SK-MEL-5 (cell line): ENCODE measurements around the gene CIAO2A. TPM values are rescaled to one million over a fixed set of nuclear protein-coding genes. Genes with fewer than 3 reads are reported as not detected.
"Not testable (repeated sequence)": the region's sequence is repeated elsewhere in the genome, so short reads cannot be mapped to it uniquely, and the experiment has no call there.

Experiments used
- DNase-seq: peaks from one replicate; pipeline ENCODE4 v3.0.0-alpha.2; 2016; ENCODE audit warnings: low read depth, low spot score
- in situ Hi-C: cut with HindIII; loops from 2 replicates; pipeline ENCODE4 v1.10.0; 2016; ENCODE audit warnings: low sequenced_read_pairs, high pct_unique_total_duplicates, low pct_unique_long_range_greater_than_20kb
- total RNA-seq: library from RNA; depleted of rRNA; stranded (reverse); fragments of >200 nt; shearing (Covaris generic); gene quantifications from 2 replicates; pipeline ENCODE4 v1.2.3, GENCODE V29; 2014

CIAO2A gene
- total RNA-seq, 1 experiment from 2014 or later = 314 TPM

- in situ Hi-C loops = no loop called here
These were observed 24.3 kb upstream of the CIAO2A start for GRCh38 chr15:64117759-64118487.

GRCh38 chr15:64112904-64113303, 19.3 kb upstream of the CIAO2A start:
- no peak for DNase-seq
- in situ Hi-C loops = no loop called here

More at GRCh38 chr15:64117759-64118487, 24.3 kb upstream of the CIAO2A start:
- DNase-seq = no peak

GRCh38 chr15:64112073-64112772, 18.6 kb upstream of the CIAO2A start:
- in situ Hi-C loops = no loop called here
- DNase-seq = peak; percentile 36

- DNase-seq = peak; percentile 78
- in situ Hi-C loops = no loop called here
These were observed 18.0 kb upstream of the CIAO2A start for GRCh38 chr15:64111679-64112050.

- DNase-seq = no peak
- in situ Hi-C loops = no loop called here
These were observed 17.5 kb upstream of the CIAO2A start for GRCh38 chr15:64110950-64111678.

GRCh38 chr15:64110108-64110701, 16.6 kb upstream of the CIAO2A start:
- DNase-seq, in situ Hi-C loops: not testable (repeated sequence)

- in situ Hi-C loops = no loop called here
These were observed 13.7 kb upstream of the CIAO2A start for GRCh38 chr15:64107337-64107736.

GRCh38 chr15:64105113-64105704, 11.6 kb upstream of the CIAO2A start:
- DNase-seq = no peak
- in situ Hi-C loops = no loop called here

More at GRCh38 chr15:64107337-64107736, 13.7 kb upstream of the CIAO2A start:
- DNase-seq = no peak

- in situ Hi-C loops = no loop called here
- no peak for DNase-seq
These were observed 8.9 kb upstream of the CIAO2A start for GRCh38 chr15:64102497-64102896.

GRCh38 chr15:64100958-64101357, 7.3 kb upstream of the CIAO2A start:
- in situ Hi-C loops = no loop called here

GRCh38 chr15:64099379-64099778, 5.7 kb upstream of the CIAO2A start:
- in situ Hi-C loops = no loop called here

More at GRCh38 chr15:64100958-64101357, 7.3 kb upstream of the CIAO2A start:
- no peak for DNase-seq

GRCh38 chr15:64096668-64097384, 3.2 kb upstream of the CIAO2A start:
- DNase-seq = peak; percentile 43
- in situ Hi-C loops = no loop called here

More at GRCh38 chr15:64099379-64099778, 5.7 kb upstream of the CIAO2A start:
- DNase-seq = no peak

GRCh38 chr15:64095795-64096667, 2.4 kb upstream of the CIAO2A start, which contains the start of gene SNX1:
Gene SNX1 (plus strand): TSS chr15:64095982. CDS start chr15:64096014, 32 bp downstream.
- peak; percentile 95 for DNase-seq
- in situ Hi-C loops = no loop called here

GRCh38 chr15:64095431-64095794, 1.8 kb upstream of the CIAO2A start:
- DNase-seq = no peak
- in situ Hi-C loops = no loop called here

- in situ Hi-C loops = no loop called here
- DNase-seq = peak; percentile 42
These were observed 593 bp downstream of the CIAO2A start for GRCh38 chr15:64092864-64093626.
